Cardiac fibroblast (primary cell): ENCODE results near the gene BCL2A1.
"Not testable (repeated sequence)": the region's sequence is repeated elsewhere in the genome, so short reads cannot be mapped to it uniquely, and the experiment has no call there.

Experiments used
- DNase-seq, 2 donors: peaks; one replicate each; pipeline versions ENCODE4 v3.0.0 to v3.0.0-alpha.2; 2010; ENCODE audit warnings: low read depth in 2 of 2
- H3K4me3 ChIP-seq, 2 donors: replicated peaks in 1 of 2; 1 replicate in 1 of 2; 2 replicates in 1 of 2; pipeline ENCODE4 v1.5.1; 2011; ENCODE audit warnings: low read depth in 2 of 2, low read length in 2 of 2, mild to moderate bottlenecking in 2 of 2, moderate library complexity in 1 of 2
- TF ChIP-seq, protein P1 (sequence below): IDR thresholded peaks from one replicate; pipeline ENCODE4 v1.5.1; 2011; ENCODE audit warnings: low read depth, mild to moderate bottlenecking, low read length, inconsistent platforms

BCL2A1 gene

DNA sequence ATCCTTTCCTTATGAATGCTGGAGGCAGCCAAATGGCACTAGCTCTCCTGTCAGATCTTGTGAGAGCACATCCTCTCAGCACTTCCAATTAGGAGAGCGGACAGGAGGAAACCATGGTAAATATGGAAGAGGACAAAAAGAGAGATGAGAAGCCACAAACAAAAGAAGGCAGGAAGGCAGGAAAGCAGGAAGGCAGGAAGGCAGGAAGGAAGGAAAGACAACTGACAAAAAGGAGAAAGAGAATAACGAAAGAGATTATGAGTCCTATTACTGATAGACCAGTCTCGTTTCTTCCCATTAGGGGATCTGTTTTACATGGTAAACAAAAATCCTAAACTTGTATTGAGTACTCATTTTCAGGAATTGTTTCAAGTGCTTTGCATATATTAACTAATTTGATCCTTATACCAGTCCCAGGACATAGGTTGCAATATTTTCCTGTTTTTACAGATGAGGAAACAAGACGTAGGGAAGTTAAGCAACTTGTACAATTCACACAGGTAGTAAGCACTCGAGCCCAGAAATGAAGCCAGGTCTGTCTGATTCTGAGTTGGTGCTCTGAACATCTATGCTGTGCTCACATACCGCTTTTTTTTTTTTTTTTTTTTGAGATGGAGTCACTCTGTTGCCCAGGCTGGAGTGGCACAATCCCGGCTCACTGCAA lies 4.2 kb downstream of the BCL2A1 start:
- no peak overlapping the region for H3K4me3 ChIP-seq
- TF ChIP-seq, protein P1, sequence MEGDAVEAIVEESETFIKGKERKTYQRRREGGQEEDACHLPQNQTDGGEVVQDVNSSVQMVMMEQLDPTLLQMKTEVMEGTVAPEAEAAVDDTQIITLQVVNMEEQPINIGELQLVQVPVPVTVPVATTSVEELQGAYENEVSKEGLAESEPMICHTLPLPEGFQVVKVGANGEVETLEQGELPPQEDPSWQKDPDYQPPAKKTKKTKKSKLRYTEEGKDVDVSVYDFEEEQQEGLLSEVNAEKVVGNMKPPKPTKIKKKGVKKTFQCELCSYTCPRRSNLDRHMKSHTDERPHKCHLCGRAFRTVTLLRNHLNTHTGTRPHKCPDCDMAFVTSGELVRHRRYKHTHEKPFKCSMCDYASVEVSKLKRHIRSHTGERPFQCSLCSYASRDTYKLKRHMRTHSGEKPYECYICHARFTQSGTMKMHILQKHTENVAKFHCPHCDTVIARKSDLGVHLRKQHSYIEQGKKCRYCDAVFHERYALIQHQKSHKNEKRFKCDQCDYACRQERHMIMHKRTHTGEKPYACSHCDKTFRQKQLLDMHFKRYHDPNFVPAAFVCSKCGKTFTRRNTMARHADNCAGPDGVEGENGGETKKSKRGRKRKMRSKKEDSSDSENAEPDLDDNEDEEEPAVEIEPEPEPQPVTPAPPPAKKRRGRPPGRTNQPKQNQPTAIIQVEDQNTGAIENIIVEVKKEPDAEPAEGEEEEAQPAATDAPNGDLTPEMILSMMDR: no peak
- DNase-seq: no peak

DNA sequence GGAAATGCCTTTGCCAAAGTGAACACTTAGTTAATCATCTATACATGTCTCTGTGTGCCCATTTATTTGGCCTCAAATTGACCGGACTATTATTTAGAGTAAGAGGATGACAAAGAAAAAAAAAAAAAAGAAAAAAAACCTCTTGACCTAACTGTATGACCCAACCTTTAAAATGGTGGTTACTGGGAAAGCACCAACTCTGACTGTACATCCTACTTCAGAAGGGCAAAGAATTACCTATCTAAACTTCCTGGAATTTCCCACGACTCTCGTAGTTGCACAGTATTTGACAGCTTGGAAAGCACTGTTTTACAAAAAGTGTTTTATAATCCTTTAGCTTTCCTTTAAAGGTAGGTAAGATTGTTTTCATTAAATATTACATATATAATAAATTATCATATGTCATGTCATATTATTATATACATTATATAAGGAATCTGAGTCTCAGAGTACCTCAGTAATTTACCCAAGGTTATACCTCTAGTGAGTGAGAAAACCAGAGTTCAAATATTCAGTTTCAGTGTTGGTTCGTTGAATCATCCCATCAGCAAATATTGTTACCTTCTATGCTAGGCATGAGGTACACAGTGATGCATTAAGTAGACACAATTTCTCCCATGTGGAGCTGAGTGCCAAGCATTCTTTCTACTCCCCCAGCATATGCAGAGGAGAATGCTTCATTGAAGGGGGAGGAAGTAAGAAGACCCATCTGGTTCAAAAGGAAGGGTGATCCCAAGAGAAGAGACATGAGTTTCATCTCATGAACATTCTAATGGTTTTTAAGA lies 5.0 kb downstream of the BCL2A1 start:
- DNase-seq: peak in 1 of 2 donors; percentile 56

DNA sequence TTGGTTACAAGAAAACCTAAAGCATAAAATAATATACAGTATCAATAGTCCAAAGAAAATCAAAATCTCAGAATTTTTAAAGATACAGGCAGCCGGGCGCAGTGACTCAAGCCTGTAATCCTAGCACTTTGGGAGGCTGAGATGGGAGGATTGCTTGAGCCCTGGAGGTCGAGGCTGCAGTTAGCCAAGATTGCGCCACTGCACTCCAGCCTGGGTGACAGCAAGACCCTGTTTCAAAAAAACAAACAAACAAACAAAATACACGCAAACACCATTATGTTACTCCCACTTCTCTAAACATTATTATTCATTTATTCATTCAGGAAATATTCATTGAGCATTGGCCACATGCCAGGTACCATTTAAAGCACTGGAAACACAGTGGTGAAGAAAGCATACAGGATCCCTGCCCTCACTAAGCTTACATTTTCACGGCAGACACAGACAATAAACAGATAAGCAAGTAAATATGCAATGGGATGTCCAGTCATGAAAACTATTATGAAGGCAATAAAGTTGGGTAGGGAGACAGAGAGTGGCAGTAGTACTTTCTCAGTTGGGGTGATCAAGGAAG lies 6.7 kb downstream of the BCL2A1 start:
- no peak overlapping the region for H3K4me3 ChIP-seq
- TF ChIP-seq, protein P1: no peak
- DNase-seq: no peak

More for the DNA sequence above, 5.0 kb downstream of the BCL2A1 start:
- TF ChIP-seq, protein P1: no peak
- no peak overlapping the region for H3K4me3 ChIP-seq

DNA sequence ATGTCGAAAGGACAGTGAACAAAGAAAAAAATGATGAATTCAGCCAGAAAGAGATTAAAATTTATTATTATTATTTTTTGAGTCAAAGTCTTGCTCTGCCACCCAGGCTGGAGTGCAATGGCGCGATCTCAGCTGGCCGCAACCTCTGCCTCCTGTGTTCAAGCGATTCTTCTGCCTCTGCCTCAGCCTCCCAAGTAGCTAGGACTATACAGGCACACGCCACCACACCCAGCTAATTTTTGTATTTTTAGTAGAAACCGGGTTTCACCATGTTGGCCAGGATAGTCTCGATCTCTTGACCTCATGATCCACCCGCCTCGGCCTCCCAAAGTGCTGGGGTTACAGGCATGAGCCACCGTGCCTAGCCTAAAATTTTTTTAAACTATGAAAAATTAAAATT lies 8.1 kb downstream of the BCL2A1 start:
- DNase-seq, H3K4me3 ChIP-seq: not testable (repeated sequence)

DNA sequence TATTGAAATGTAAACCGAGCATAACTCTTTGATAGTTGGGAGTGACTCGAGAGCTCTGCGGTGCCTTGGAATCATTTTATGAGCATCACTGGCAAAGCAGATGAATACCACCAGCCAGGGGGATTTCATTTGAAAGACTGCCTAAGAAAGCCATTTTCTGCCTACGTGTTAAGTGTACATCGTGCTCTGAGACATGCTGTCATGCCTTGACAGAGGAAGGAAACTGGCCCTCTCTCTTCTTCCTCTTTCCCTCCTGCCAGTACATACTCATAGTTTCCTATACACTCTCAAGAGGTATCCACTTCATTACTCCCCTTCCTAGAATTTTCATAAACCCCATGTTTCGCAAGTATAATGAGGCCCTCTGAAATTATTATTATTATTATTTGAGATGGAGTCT lies 8.8 kb downstream of the BCL2A1 start:
- no peak for DNase-seq
- no peak overlapping the region for H3K4me3 ChIP-seq
- TF ChIP-seq, protein P1: no peak

DNA sequence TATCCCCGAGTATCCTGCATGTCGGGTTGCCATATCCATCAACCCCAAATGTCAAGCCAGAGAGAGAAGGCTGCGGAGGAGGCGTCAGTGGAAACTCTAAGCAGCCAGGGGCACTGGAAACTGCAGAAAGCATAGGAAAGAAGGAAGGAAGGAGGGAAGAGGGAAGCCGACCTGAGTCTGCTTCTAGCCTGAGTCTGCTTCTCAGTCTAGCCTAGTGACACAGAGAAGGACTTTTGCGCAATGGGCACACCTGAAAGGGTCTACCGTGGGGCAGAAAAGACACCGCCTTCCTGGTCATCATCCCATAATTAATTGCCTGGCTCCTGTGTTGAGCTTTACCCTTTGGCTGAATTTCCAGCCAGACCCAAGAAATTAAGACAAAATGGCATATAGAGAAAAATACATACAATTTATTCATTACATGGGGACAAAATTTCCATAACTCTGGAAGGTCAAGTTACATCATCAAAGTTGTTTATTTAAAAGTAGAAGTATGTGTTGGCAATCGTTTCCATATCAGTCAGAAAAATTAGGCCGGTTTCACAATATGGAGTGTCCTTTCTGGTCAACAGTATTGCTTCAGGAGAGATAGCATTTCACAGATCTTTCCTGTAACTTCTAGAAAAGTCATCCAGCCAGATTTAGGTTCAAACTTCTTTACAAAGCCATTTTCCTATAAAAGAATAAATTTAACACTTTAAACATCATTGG lies 10.3 kb downstream of the BCL2A1 start:
- peak; percentile 32 to 36 for DNase-seq
- no peak overlapping the region for H3K4me3 ChIP-seq
- TF ChIP-seq, protein P1: no peak

DNA sequence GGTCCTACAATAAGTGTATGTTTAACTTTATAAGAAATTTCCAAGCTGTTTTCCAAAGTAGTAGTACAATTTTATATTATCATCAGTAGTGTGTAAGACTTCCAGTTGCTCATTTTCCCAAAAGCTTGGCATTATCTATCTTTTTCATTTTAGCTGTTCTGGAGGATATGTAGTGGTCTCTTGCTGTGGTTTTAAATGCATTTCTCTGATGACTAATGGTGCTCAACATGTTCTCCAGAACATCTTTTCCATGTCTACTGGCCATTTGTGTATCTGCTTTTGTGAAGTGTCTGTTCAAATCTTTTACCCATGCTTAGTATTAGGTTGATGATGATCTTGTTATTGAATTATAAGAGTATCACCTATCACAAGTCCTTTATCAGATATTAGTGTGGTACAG lies 13.3 kb downstream of the BCL2A1 start:
- DNase-seq: peak in 1 of 2 donors; percentile 11

More for the DNA sequence above, 13.3 kb downstream of the BCL2A1 start:
- TF ChIP-seq, protein P1: no peak
- no peak overlapping the region for H3K4me3 ChIP-seq
